ENCODE data around the gene ZBTB45.
"Not testable (repeated sequence)": the region's sequence is repeated elsewhere in the genome, so short reads cannot be mapped to it uniquely, and the experiment has no call there.

The ZBTB45 gene

GRCh38 chr19:58548859-58549663, 29.5 kb upstream of the ZBTB45 start:
- Mint-ChIP-seq H3K27ac (no peak overlapping the region), H3K4me3 (no peak overlapping the region), H3K36me3 (peaks cover 20% of the 10 kb centered on the region), H3K4me1 (ENCODE audit: low read depth) (peaks cover 45% of the 10 kb centered on the region), H3K9me3 (ENCODE audit: low read depth) (no peaks in the 10 kb centered on the region), H3K27me3 (no peaks in the 10 kb centered on the region)

GRCh38 chr19:58547323-58548312, 28.0 kb upstream of the ZBTB45 start:
- Mint-ChIP-seq H3K4me1 (ENCODE audit: low read depth) (peaks cover 41% of the 10 kb centered on the region), H3K27me3 (no peaks in the 10 kb centered on the region), H3K27ac (peak overlapping the region; percentile 34), H3K36me3 (peaks cover 15% of the 10 kb centered on the region), H3K9me3 (ENCODE audit: low read depth) (no peaks in the 10 kb centered on the region), H3K4me3 (peak overlapping the region; percentile 44)

- H3K36me3 Mint-ChIP-seq = peaks cover 13% of the 10 kb centered on the region
- peaks cover 34% of the 10 kb centered on the region for H3K4me1 Mint-ChIP-seq (ENCODE audit: low read depth)
- H3K27me3 Mint-ChIP-seq = no peaks in the 10 kb centered on the region
- peak overlapping the region; percentile 95 for H3K27ac Mint-ChIP-seq
- H3K4me3 Mint-ChIP-seq = peak overlapping the region; percentile 96
- no peaks in the 10 kb centered on the region for H3K9me3 Mint-ChIP-seq (ENCODE audit: low read depth)
These were observed 26.5 kb upstream of the ZBTB45 start for GRCh38 chr19:58546019-58546530.

- H3K27me3 Mint-ChIP-seq = no peaks in the 10 kb centered on the region
- H3K9me3 Mint-ChIP-seq (ENCODE audit: low read depth) = no peaks in the 10 kb centered on the region
- H3K27ac Mint-ChIP-seq = peak overlapping the region; percentile 95
- peak overlapping the region; percentile 96 for H3K4me3 Mint-ChIP-seq
- H3K36me3 Mint-ChIP-seq = peaks cover 13% of the 10 kb centered on the region
- H3K4me1 Mint-ChIP-seq (ENCODE audit: low read depth) = peaks cover 32% of the 10 kb centered on the region
These were observed 25.8 kb upstream of the ZBTB45 start for GRCh38 chr19:58545286-58546018.

GRCh38 chr19:58544591-58545285, 25.1 kb upstream of the ZBTB45 start:
- H3K4me3 Mint-ChIP-seq = peak overlapping the region; percentile 96

GRCh38 chr19:58543826-58544590, 24.4 kb upstream of the ZBTB45 start, which contains the start of gene TRIM28:
TRIM28 (plus strand) TSS chr19:58544064; CDS start chr19:58544758, 694 bp downstream.
- H3K4me3 Mint-ChIP-seq = peak within 1 kb of the TSS; percentile 96
- peaks cover 32% of the 10 kb centered on the region for H3K4me1 Mint-ChIP-seq (ENCODE audit: low read depth)
- H3K27ac Mint-ChIP-seq = peak within 1 kb of the TSS; percentile 96
- H3K9me3 Mint-ChIP-seq (ENCODE audit: low read depth) = no peaks in the 10 kb centered on the region
- H3K27me3 Mint-ChIP-seq = no peaks in the 10 kb centered on the region
- H3K36me3 Mint-ChIP-seq = peaks cover 13% of the 10 kb centered on the region

More at GRCh38 chr19:58544591-58545285, 25.1 kb upstream of the ZBTB45 start:
- no peaks in the 10 kb centered on the region for H3K9me3 Mint-ChIP-seq (ENCODE audit: low read depth)
- peaks cover 32% of the 10 kb centered on the region for H3K4me1 Mint-ChIP-seq (ENCODE audit: low read depth)
- H3K27ac Mint-ChIP-seq = peak overlapping the region; percentile 95
- H3K36me3 Mint-ChIP-seq = peaks cover 13% of the 10 kb centered on the region
- H3K27me3 Mint-ChIP-seq = no peaks in the 10 kb centered on the region

- not testable (repeated sequence) for H3K4me3 Mint-ChIP-seq; H3K36me3 Mint-ChIP-seq; H3K9me3 Mint-ChIP-seq (ENCODE audit: low read depth); H3K27me3 Mint-ChIP-seq
- Mint-ChIP-seq H3K27ac (peak overlapping the region; percentile 54), H3K4me1 (ENCODE audit: low read depth) (peaks cover 32% of the 10 kb centered on the region)
These were observed 23.2 kb upstream of the ZBTB45 start for GRCh38 chr19:58542641-58543372.

GRCh38 chr19:58539169-58539559, 19.6 kb upstream of the ZBTB45 start:
- not testable (repeated sequence) for H3K36me3 Mint-ChIP-seq; H3K9me3 Mint-ChIP-seq (ENCODE audit: low read depth); H3K27me3 Mint-ChIP-seq; H3K27ac Mint-ChIP-seq
- peaks cover 11% of the 10 kb centered on the region for H3K4me1 Mint-ChIP-seq (ENCODE audit: low read depth)
- peak overlapping the region; percentile 17 for H3K4me3 Mint-ChIP-seq

GRCh38 chr19:58538257-58539168, 18.9 kb upstream of the ZBTB45 start:
- Mint-ChIP-seq H3K27me3 (no peaks in the 10 kb centered on the region), H3K36me3 (no peaks in the 10 kb centered on the region), H3K27ac (peak overlapping the region; percentile 68), H3K4me1 (ENCODE audit: low read depth) (peaks cover 6% of the 10 kb centered on the region), H3K4me3 (peak overlapping the region; percentile 77), H3K9me3 (ENCODE audit: low read depth) (no peaks in the 10 kb centered on the region)

- Mint-ChIP-seq H3K4me3 (peak overlapping the region; percentile 7), H3K36me3 (no peaks in the 10 kb centered on the region), H3K27me3 (no peaks in the 10 kb centered on the region), H3K4me1 (ENCODE audit: low read depth) (peaks cover 5% of the 10 kb centered on the region), H3K27ac (no peak overlapping the region), H3K9me3 (ENCODE audit: low read depth) (no peaks in the 10 kb centered on the region)
These were observed 17.5 kb upstream of the ZBTB45 start for GRCh38 chr19:58536852-58537798.

- no peak overlapping the region for H3K27ac Mint-ChIP-seq
- peaks cover 5% of the 10 kb centered on the region for H3K4me1 Mint-ChIP-seq (ENCODE audit: low read depth)
- H3K9me3 Mint-ChIP-seq (ENCODE audit: low read depth) = no peaks in the 10 kb centered on the region
- no peaks in the 10 kb centered on the region for H3K27me3 Mint-ChIP-seq
- no peaks in the 10 kb centered on the region for H3K36me3 Mint-ChIP-seq
- H3K4me3 Mint-ChIP-seq = no peak overlapping the region
These were observed 16.2 kb upstream of the ZBTB45 start for GRCh38 chr19:58535857-58536256.

Measured in activated naive CD8-positive, alpha-beta T cell (primary cell).